Measurements from ENCODE around the gene PSD. TPM values are rescaled to one million over a fixed set of nuclear protein-coding genes. Genes with fewer than 3 reads are reported as not detected.

The PSD gene
- total RNA-seq, 2 donors from 2014 or later, result 8.6 to 11.7 TPM

DNA sequence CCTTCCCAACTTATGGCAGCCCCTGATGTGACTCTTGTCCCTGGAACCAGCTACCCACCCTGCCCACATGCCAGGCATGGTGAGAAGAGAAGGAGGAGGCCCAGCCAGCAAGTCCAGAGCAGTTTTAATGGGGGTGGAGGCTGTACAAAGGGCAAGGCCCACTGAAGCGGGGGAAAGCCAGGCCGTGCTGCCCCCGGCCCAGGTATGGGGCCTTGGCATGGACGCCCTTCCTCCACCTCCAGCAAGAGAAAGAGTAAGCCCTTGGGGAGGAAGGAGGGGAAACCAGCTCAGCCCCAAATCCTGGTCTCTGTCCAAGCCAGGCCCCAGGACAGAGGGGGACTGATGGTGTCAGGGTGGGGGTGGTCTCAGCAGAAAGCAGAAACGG, 16.1 kb downstream of the PSD start:
- DNase-seq (no peak), ATAC-seq (replicated peaks in 1 of 2) (no peak)
- Mint-ChIP-seq H3K27ac (no peak overlapping the region), H3K36me3 (ENCODE audit: insufficient read depth in 2 of 2) (peaks cover 10 to 21% of the 10 kb centered on the region in 2 donors), H3K4me3 (no peak overlapping the region), H3K27me3 (ENCODE audit: low read depth) (no peaks in the 10 kb centered on the region), H3K9me3 (no peaks in the 10 kb centered on the region), H3K4me1 (ENCODE audit: low read depth) (peaks cover 50% of the 10 kb centered on the region)

DNA sequence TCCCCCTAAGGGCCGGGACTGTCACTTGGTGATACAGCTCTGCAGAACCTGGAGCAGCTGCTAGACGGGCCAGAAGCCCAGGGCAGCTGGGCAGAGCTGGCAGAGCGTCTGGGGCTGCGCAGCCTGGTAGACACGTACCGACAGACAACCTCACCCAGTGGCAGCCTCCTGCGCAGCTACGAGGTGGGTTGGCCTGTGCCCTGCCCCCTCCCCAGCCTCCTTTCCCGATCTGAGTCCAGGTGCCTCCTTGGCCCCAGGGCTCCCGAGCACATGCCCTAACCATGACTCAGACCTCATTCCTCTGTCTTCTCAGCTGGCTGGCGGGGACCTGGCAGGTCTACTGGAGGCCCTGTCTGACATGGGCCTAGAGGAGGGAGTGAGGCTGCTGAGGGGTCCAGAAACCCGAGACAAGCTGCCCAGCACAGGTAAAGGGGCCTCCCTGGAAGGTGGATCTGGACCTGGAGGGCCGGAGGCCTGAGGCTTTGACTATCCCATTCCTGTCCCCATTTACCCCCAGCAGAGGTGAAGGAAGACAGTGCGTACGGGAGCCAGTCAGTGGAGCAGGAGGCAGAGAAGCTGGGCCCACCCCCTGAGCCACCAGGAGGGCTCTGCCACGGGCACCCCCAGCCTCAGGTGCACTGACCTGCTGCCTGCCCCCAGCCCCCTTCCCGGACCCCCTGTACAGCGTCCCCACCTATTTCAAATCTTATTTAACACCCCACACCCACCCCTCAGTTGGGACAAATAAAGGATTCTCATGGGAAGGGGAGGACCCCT, 16.7 kb downstream of the PSD start:
- DNase-seq (no peak), ATAC-seq (replicated peaks in 1 of 2) (no peak)
- no peak overlapping the region for H3K27ac Mint-ChIP-seq
- H3K27me3 Mint-ChIP-seq (ENCODE audit: low read depth), result no peaks in the 10 kb centered on the region
- H3K4me1 Mint-ChIP-seq (ENCODE audit: low read depth), result peaks cover 52% of the 10 kb centered on the region
- H3K36me3 Mint-ChIP-seq (ENCODE audit: insufficient read depth in 2 of 2), result peaks cover 10 to 24% of the 10 kb centered on the region in 2 donors
- H3K4me3 Mint-ChIP-seq, result no peak overlapping the region
- no peaks in the 10 kb centered on the region for H3K9me3 Mint-ChIP-seq

DNA sequence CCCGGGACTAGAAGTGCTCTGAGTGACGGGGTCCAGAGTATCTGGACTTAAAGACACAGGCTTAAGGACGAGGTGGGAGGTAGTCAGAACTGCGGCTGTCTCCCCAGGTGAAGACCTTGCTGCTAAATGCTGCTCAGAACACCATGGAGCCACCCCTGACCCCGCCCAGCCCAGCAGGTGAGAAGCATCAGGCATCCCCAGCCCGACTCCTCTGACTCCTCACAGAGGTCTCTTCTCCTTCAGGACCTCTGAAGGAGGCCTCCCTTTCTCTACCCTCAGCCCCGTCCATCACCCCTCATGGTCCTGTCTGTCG, 17.3 kb downstream of the PSD start:
- ATAC-seq (replicated peaks in 1 of 2) (no peak), DNase-seq (no peak)
- Mint-ChIP-seq H3K27me3 (ENCODE audit: low read depth) (no peaks in the 10 kb centered on the region), H3K4me3 (peak overlapping the region in 1 of 2 donors; percentile 37), H3K9me3 (no peaks in the 10 kb centered on the region), H3K27ac (no peak overlapping the region), H3K36me3 (ENCODE audit: insufficient read depth in 2 of 2) (peaks cover 11 to 29% of the 10 kb centered on the region in 2 donors), H3K4me1 (ENCODE audit: low read depth) (peaks cover 52% of the 10 kb centered on the region)

DNA sequence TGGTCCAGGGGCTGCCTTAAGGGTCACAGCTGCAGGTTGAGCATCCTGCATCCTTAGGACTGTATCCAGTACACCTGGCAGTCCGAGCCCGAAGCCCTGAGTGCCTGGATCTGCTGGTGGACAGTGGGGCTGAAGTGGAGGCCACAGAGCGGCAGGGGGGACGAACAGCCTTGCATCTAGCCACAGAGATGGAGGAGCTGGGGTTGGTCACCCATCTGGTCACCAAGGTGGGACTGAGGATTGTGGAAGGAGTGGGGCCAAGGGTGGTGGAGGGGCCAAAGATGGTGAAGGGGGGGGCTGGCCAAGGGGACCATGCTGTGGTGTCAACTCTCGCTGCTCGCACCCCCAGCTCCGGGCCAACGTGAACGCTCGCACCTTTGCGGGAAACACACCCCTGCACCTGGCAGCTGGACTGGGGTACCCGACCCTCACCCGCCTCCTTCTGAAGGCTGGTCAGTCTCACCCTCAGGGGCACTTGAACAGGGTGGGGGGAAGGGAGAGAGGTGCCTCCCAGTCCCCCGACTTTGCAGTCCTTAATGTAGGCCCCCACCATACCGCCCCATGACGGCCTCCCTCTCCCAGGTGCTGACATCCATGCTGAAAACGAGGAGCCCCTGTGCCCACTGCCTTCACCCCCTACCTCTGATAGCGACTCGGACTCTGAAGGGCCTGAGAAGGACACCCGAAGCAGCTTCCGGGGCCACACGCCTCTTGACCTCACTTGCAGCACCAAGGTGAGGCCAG, 17.8 kb downstream of the PSD start:
- H3K4me3 Mint-ChIP-seq, result peak overlapping the region in 1 of 2 donors; percentile 96

DNA sequence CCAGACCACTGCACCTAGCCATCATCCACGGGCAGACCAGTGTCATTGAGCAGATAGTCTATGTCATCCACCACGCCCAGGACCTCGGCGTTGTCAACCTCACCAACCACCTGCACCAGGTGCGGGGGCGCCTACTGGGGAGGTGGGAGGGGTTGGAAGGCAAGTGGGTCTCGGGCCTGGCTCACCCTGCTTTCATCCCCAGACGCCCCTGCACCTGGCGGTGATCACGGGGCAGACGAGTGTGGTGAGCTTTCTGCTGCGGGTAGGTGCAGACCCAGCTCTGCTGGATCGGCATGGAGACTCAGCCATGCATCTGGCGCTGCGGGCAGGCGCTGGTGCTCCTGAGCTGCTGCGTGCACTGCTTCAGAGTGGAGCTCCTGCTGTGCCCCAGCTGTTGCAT, 18.5 kb downstream of the PSD start:
- Mint-ChIP-seq H3K36me3 (ENCODE audit: insufficient read depth in 2 of 2) (peaks cover 15 to 36% of the 10 kb centered on the region in 2 donors), H3K27me3 (ENCODE audit: low read depth) (no peaks in the 10 kb centered on the region), H3K27ac (no peak overlapping the region), H3K9me3 (no peaks in the 10 kb centered on the region), H3K4me1 (ENCODE audit: low read depth) (peaks cover 42% of the 10 kb centered on the region), H3K4me3 (peak overlapping the region; percentile 75 to 96)
- DNase-seq (no peak), ATAC-seq (replicated peaks in 1 of 2) (no peak)

More for the DNA sequence above, 17.8 kb downstream of the PSD start:
- Mint-ChIP-seq H3K27ac (no peak overlapping the region), H3K27me3 (ENCODE audit: low read depth) (no peaks in the 10 kb centered on the region), H3K4me1 (ENCODE audit: low read depth) (peaks cover 49% of the 10 kb centered on the region), H3K9me3 (no peaks in the 10 kb centered on the region), H3K36me3 (ENCODE audit: insufficient read depth in 2 of 2) (peaks cover 15 to 33% of the 10 kb centered on the region in 2 donors)
- ATAC-seq (replicated peaks in 1 of 2) (no peak), DNase-seq (no peak)

DNA sequence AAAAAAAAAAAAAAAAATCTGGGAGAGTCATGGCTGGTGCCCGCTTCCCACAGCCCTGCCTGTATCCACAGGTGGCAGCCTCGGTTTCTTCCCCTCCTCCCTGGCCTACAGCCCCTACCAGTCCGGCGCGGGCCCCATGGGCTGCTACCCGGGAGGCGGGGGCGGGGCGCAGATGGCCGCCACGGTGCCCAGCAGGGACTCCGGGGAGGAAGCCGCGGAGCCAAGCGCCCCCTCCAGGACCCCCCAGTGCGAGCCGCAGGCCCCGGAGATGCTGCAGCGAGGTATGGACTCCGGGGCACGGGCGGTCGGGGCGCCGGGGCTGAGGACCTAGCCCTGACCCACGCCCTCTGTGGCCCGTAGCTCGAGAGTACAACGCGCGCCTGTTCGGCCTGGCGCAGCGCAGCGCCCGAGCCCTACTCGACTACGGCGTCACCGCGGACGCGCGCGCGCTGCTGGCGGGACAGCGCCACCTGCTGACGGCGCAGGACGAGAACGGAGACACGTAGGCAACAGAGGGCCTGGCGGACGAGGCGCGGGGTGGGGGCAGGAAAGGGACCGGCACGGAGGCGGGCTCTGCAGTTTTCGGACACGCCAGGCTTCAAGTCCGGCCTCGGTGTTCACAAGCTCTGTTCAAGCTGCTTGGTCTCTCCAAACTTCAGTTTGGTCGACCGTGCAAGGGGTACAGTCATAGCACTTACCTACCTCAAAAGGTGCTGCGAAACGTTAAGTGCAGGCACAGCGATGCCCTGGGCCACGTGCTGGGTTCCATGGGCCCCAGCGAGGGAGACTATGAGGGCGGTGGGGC, 19.2 kb downstream of the PSD start:
- H3K4me1 Mint-ChIP-seq (ENCODE audit: low read depth), result peaks cover 39% of the 10 kb centered on the region
- no peaks in the 10 kb centered on the region for H3K27me3 Mint-ChIP-seq (ENCODE audit: low read depth)
- ATAC-seq (replicated peaks in 1 of 2), result peak; percentile 55 to 60
- no peaks in the 10 kb centered on the region for H3K9me3 Mint-ChIP-seq
- peak; percentile 90 to 92 for DNase-seq
- peak overlapping the region; percentile 96 to 99 for H3K4me3 Mint-ChIP-seq
- H3K27ac Mint-ChIP-seq, result no peak overlapping the region
- H3K36me3 Mint-ChIP-seq (ENCODE audit: insufficient read depth in 2 of 2), result peaks cover 16 to 40% of the 10 kb centered on the region in 2 donors

DNA sequence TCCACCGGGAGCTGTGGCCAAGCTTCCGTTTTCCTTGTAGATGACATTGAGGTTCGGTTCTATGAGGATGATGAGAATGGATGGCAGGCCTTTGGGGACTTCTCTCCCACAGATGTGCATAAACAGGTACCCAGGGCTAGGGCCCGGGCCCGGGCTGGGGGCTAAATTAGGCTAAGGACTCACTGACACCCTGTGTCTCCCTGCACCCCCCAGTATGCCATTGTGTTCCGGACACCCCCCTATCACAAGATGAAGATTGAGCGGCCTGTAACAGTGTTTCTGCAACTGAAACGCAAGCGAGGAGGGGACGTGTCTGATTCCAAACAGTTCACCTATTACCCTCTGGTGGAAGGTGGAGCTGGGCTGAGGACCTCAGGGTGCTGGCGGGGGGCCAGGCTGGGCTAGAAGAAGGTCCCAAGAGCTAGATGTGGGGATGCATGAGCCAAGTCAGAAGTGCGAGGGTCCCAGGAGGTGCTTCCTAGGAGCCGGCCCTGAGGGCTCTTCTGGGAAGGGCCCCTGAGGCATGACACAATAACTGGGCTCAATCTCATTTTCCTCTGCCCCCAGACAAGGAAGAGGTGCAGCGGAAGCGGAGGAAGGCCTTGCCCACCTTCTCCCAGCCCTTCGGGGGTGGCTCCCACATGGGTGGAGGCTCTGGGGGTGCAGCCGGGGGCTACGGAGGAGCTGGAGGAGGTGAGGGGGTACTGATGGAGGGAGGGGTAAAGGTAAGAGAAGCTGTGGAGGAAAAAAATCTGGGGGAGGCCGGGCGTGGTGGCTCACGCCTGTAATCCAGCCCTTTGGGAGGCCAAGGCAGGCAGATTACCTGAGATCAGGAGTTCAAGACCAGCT, 20.2 kb downstream of the PSD start:
- Mint-ChIP-seq H3K36me3 (ENCODE audit: insufficient read depth in 2 of 2) (peaks cover 17 to 43% of the 10 kb centered on the region in 2 donors), H3K9me3 (no peaks in the 10 kb centered on the region), H3K4me3 (peak overlapping the region; percentile 96 to 99), H3K4me1 (ENCODE audit: low read depth) (peaks cover 43% of the 10 kb centered on the region), H3K27me3 (ENCODE audit: low read depth) (no peaks in the 10 kb centered on the region), H3K27ac (peak overlapping the region; percentile 83)
- ATAC-seq (replicated peaks in 1 of 2) (no peak), DNase-seq (no peak)

DNA sequence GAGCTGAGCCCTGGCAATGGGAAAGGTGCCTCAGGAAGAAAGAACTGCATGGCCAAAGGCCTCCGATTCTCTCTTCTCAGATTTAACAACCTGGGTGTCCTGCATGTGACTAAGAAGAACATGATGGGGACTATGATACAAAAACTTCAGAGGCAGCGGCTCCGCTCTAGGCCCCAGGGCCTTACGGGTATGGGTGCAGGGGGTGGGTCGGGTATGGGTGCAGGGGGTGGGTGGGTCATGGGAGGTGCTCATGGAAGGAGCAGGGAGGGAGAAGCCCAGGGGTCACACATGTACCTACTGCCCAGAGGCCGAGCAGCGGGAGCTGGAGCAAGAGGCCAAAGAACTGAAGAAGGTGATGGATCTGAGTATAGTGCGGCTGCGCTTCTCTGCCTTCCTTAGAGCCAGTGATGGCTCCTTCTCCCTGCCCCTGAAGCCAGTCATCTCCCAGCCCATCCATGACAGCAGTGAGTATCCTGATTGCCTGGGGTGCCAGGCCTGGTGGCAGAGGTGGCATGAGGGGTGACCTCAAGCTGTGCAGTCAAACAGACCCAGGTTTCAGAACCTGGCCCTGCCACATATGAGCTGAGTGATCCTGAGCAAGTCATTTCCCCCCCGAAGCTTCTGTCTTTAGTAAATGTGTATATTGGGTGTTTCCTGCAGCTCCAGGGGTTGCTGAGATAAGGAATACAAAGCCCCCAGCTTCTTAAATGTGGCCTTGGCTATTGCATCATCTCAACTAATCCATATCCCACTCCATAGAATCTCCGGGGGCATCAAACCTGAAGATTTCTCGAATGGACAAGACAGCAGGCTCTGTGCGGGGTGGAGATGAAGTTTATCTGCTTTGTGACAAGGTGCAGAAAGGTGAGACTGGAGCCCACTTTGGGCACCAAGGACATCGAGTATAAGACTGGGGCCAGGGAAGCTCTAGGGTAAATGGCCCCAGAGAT, 21.1 kb downstream of the PSD start:
- ATAC-seq (replicated peaks in 1 of 2) (no peak), DNase-seq (peak in 1 of 2 donors; percentile 16)
- Mint-ChIP-seq H3K4me3 (peak overlapping the region; percentile 96 to 99), H3K4me1 (ENCODE audit: low read depth) (peaks cover 50% of the 10 kb centered on the region), H3K9me3 (no peaks in the 10 kb centered on the region), H3K27ac (peak overlapping the region; percentile 83), H3K27me3 (ENCODE audit: low read depth) (no peaks in the 10 kb centered on the region), H3K36me3 (ENCODE audit: insufficient read depth in 2 of 2) (peaks cover 17 to 43% of the 10 kb centered on the region in 2 donors)

DNA sequence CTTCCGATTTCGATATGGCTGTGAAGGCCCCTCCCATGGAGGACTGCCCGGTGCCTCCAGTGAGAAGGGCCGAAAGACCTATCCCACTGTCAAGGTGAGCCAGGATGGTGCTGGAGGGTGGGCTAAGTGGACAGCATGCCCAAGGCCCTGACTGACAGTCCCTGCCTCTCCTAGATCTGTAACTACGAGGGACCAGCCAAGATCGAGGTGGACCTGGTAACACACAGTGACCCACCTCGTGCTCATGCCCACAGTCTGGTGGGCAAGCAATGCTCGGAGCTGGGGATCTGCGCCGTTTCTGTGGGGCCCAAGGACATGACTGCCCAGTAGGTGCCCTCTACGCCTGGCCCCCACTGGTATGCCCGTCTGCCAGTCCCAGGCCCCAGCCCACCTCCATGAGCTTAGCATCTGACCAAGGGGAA, 21.8 kb downstream of the PSD start:
- peaks cover 50% of the 10 kb centered on the region for H3K4me1 Mint-ChIP-seq (ENCODE audit: low read depth)

DNA sequence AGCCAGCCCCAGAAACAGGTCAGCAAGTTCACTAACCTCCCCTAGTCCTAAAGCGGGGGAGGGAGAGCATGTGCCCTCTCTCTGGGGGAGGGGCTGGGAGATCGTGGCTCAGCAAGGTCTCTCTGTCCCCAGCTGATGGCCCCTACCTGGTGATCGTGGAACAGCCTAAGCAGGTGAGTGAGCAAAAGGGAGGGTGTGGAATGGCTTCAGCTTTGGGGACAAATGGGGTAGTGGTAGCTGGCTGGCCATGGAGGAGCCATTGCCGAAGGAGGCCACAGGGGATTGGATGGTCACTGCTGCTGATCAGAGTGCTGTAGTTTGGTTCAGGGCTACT, 22.3 kb downstream of the PSD start:
- H3K36me3 Mint-ChIP-seq (ENCODE audit: insufficient read depth in 2 of 2), result peaks cover 17 to 43% of the 10 kb centered on the region in 2 donors

More for the DNA sequence above, 21.8 kb downstream of the PSD start:
- ATAC-seq (replicated peaks in 1 of 2), result no peak
- H3K36me3 Mint-ChIP-seq (ENCODE audit: insufficient read depth in 2 of 2), result peaks cover 17 to 43% of the 10 kb centered on the region in 2 donors
- no peaks in the 10 kb centered on the region for H3K9me3 Mint-ChIP-seq
- no peaks in the 10 kb centered on the region for H3K27me3 Mint-ChIP-seq (ENCODE audit: low read depth)
- no peak for DNase-seq
- H3K27ac Mint-ChIP-seq, result peak overlapping the region; percentile 68
- H3K4me3 Mint-ChIP-seq, result peak overlapping the region; percentile 96 to 99

DNA sequence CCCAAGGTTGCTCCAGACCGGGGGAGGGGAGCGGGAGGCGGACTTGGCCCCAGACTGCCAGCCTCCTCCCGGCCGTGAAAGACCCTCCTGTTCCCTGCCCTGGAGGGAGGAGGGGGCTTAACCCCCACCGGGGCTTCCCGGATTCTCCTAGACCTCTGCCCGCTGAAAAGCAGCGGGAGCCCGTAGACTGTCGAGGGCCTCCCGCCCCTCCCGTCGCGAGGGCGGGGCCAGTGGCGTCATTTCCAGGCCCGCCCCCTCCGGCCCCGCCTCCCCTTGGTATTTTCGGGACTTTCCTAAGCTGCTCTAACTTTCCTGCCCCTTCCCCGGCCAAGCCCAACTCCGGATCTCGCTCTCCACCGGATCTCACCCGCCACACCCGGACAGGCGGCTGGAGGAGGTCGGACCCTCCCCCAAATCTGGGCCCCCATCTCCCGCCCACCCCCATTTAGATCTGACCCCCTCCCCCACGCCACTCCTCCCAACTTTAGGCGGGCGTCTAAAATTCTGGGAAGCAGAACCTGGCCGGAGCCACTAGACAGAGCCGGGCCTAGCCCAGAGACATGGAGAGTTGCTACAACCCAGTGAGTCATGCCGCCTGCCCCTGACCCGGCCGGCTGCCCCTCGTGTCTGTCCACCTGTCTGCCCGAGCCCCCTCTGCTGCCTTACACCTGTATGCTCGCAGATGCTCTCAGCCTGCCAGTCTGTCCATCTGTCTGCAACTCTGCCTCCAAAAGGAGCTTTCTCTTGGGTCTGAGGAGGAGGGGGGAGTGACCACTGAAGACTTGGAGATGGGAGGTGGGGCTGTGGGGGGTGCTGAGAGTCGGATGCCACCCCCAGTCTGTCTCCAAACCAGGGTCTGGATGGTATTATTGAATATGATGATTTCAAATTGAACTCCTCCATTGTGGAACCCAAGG, 22.9 kb downstream of the PSD start, which contains the start of gene NFKB2:
Gene NFKB2 (plus strand): TSS at position 306 of the 917 bp plus-strand sequence. CDS start 255 bp downstream, at position 561.
- ATAC-seq (replicated peaks in 1 of 2), result peak; percentile 30 to 36
- peaks cover 50% of the 10 kb centered on the region for H3K4me1 Mint-ChIP-seq (ENCODE audit: low read depth)
- peak within 1 kb of the TSS; percentile 96 to 99 for H3K4me3 Mint-ChIP-seq
- no peaks in the 10 kb centered on the region for H3K9me3 Mint-ChIP-seq
- H3K27me3 Mint-ChIP-seq (ENCODE audit: low read depth), result no peaks in the 10 kb centered on the region
- peak within 1 kb of the TSS; percentile 97 for H3K27ac Mint-ChIP-seq
- DNase-seq, result peak; percentile 90 to 94
- peaks cover 17 to 43% of the 10 kb centered on the region in 2 donors for H3K36me3 Mint-ChIP-seq (ENCODE audit: insufficient read depth in 2 of 2)

More for the DNA sequence above, 22.3 kb downstream of the PSD start:
- H3K4me1 Mint-ChIP-seq (ENCODE audit: low read depth), result peaks cover 50% of the 10 kb centered on the region
- DNase-seq, result no peak
- H3K9me3 Mint-ChIP-seq, result no peaks in the 10 kb centered on the region
- peak overlapping the region; percentile 96 to 99 for H3K4me3 Mint-ChIP-seq
- ATAC-seq (replicated peaks in 1 of 2), result no peak
- no peaks in the 10 kb centered on the region for H3K27me3 Mint-ChIP-seq (ENCODE audit: low read depth)
- peak overlapping the region; percentile 94 for H3K27ac Mint-ChIP-seq

Measured in activated T-cell treated with anti-CD3 and anti-CD28 coated beads, Interleukin-2, amount 50 U/mL, for 72 hours (primary cell).